Left hindlimb (tissue), 1 donor: Measurements from ENCODE around the gene TUG1.

Source experiments
- DNase-seq: peaks from one replicate; pipeline ENCODE4 v3.0.0-alpha.2; 2018

Gene TUG1

GRCh38 chr22:30968924-30969531 lies at the start of gene TUG1:
TSS of gene TUG1 (plus strand) at chr22:30969265.
- peak; percentile 99 for DNase-seq

- DNase-seq = no peak
Measured at GRCh38 chr22:30919973-30920372, 49.1 kb upstream of the TUG1 start.

- peak; percentile 71 for DNase-seq
Measured at GRCh38 chr22:30920407-30920806, 48.7 kb upstream of the TUG1 start.

- DNase-seq = no peak
Measured at GRCh38 chr22:30921108-30921507, 48.0 kb upstream of the TUG1 start.

- peak; percentile 61 for DNase-seq
Measured at GRCh38 chr22:30922151-30922611, 46.9 kb upstream of the TUG1 start.

- peak; percentile 15 for DNase-seq
Measured at GRCh38 chr22:30923168-30923900, 45.7 kb upstream of the TUG1 start.

- DNase-seq = no peak
Measured at GRCh38 chr22:30925667-30926066, 43.4 kb upstream of the TUG1 start.

GRCh38 chr22:30926706-30927105 lies 42.4 kb upstream of the TUG1 start:
- DNase-seq = no peak

- DNase-seq = peak; percentile 9
Measured at GRCh38 chr22:30927806-30928205, 41.3 kb upstream of the TUG1 start.

GRCh38 chr22:30928401-30928800 lies 40.7 kb upstream of the TUG1 start:
- no peak for DNase-seq

GRCh38 chr22:30930228-30930627 lies 38.8 kb upstream of the TUG1 start:
- no peak for DNase-seq

GRCh38 chr22:30931541-30932300 lies 37.3 kb upstream of the TUG1 start:
- no peak for DNase-seq

- no peak for DNase-seq
Measured at GRCh38 chr22:30932661-30933060, 36.4 kb upstream of the TUG1 start.

GRCh38 chr22:30933457-30933856 lies 35.6 kb upstream of the TUG1 start:
- no peak for DNase-seq

GRCh38 chr22:30934053-30934452 lies 35.0 kb upstream of the TUG1 start:
- DNase-seq = no peak

- no peak for DNase-seq
Measured at GRCh38 chr22:30940685-30941362, 28.2 kb upstream of the TUG1 start.

GRCh38 chr22:30941363-30941740 lies 27.7 kb upstream of the TUG1 start:
- DNase-seq = no peak

GRCh38 chr22:30943368-30943767 lies 25.7 kb upstream of the TUG1 start:
- DNase-seq = no peak

- no peak for DNase-seq
Measured at GRCh38 chr22:30944986-30945385, 24.1 kb upstream of the TUG1 start.

- DNase-seq = no peak
Measured at GRCh38 chr22:30945653-30946052, 23.4 kb upstream of the TUG1 start.

GRCh38 chr22:30946354-30946753 lies 22.7 kb upstream of the TUG1 start:
- DNase-seq = no peak

- no peak for DNase-seq
Measured at GRCh38 chr22:30947173-30947815, 21.8 kb upstream of the TUG1 start.
